Measurements from ENCODE around the gene RNF225.
A peak's percentile ranks its signal among the peaks of the same experiment; 100 is the strongest.
"Not testable (repeated sequence)": the region's sequence is repeated elsewhere in the genome, so short reads cannot be mapped to it uniquely, and the experiment has no call there.

RNF225 gene

DNA sequence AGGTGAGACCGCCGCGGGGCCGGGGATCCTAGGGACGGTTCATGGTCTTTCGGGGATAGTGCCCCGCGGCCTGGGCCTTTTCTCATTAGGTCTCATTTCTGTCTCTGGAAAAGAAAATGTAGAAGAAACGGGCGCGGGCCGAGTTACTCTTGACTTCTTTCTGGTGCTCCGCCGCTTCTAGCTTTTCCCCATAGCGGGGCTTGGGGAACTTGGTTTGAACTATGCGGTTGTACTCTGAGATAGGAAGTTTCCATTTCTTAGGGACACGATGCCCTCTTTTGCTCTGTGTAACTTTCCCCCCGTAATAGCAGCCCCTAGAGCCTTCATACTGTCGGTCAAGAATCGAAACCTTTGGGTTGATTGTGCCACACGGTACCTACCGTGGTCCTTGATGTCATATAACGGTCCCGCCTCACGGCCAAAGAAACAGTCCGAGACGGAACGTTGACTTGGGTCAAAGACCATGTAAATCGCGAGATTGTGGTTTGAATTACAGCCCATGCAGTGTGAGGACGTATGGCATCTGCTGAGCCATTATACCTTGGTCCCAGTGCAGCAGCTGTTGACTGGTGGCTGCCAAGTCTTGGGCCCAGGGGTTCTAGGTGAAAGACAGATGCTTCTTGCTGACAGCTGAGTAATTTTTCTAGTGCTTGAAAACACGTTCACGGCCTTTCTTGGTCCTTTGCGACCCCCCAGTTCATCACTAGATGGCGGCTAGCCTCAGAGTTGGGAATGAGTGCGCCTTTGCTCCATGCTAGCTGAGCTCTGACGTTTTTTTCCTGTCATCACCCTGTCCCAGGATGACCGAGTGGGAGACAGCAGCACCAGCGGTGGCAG lies 7.9 kb upstream of the RNF225 start:
- DNase-seq: no peak

- DNase-seq: no peak
These were observed 7.3 kb upstream of the RNF225 start for GRCh38 chr19:58388175-58388526.

DNA sequence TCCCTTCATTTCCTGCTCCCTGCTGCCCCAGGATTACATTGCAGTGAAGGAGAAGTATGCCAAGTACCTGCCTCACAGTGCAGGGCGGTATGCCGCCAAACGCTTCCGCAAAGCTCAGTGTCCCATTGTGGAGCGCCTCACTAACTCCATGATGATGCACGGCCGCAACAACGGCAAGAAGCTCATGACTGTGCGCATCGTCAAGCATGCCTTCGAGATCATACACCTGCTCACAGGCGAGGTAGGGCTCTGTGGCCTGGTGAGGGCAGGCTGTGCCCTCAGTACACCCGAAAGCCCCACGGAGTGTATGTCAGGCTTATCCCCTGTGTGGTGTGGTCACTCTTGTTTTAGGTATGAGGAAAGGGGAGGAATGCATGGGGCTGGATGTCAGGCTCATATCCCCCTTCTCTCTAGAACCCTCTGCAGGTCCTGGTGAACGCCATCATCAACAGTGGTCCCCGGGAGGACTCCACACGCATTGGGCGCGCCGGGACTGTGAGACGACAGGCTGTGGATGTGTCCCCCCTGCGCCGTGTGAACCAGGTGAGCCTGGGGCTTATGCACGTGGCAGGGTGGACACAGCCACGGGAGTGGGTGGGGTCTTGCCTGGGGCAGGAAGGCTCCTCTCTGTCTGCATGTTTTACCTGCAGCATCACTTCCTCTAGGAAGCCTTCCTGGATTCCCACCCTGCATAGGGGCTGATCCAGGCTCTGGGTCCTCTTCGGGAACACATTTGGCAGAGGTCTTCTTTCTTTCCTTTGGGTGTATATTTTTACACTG lies 2.3 kb upstream of the RNF225 start:
- no peak for DNase-seq

DNA sequence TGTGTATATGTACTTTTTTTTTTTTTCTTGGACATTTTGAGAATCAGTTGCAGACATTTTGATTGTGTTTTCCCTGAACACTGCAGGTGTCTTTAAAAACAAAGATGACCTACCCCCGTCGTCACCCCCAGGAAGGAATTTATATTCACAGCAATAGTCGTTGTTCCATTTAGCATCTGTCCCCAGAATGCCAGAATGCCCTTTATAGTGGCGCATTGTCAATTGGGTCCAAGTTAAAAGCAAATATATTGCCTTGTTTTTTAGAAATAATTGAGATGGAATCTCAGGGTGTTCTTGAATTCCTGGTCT lies 1.8 kb upstream of the RNF225 start:
- no peak for DNase-seq

- no peak for DNase-seq
These were observed 636 bp upstream of the RNF225 start for GRCh38 chr19:58394821-58395219.

- DNase-seq: no peak
These were observed 647 bp downstream of the RNF225 start for GRCh38 chr19:58395979-58396627.

- no peak for DNase-seq
These were observed 1.5 kb downstream of the RNF225 start for GRCh38 chr19:58396691-58397532.

GRCh38 chr19:58397533-58398037 lies 2.1 kb downstream of the RNF225 start:
- no peak for DNase-seq

DNA sequence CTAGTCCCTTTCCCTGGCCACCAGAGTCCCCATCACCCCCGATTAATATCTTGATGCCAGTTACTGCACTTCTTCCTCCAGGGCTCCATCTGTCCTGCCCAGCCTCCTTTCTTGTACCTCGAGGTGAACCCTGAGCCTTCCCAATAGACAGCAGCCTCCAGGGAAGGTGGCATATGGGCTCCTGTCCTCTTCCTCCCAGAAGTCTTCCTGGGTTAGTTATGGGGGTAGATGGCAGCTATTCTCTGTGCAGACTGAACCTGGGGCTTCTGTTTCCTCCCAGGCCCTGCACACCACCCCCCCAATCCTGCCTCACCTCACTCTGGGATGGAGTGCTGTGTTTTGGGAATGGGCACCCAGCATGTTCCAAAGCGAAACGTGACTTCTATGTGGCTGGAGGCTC lies 2.6 kb downstream of the RNF225 start:
- no peak for DNase-seq

- no peak for DNase-seq
These were observed 3.1 kb downstream of the RNF225 start for GRCh38 chr19:58398545-58398944.

DNA sequence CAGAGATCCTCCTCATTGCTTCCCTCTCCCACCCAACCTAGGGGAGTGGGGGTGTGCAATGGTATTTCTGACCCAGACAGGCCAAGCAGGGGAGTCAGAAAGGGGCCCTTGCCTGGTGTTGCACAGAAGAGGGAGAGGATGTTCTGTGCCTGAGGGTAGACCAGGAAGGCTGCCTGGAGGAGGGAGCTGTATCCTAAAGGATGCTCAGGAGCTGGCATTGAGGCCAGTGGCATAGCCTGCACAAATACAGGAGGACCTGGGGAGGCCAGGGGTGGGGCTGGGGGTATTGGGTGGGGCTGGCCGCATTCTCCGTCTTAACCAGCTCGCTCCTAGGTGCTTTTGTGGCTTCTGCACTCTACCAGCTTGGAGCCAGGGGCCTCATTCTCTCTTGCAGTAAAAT lies 4.4 kb downstream of the RNF225 start:
- DNase-seq: no peak

- DNase-seq: peak; percentile 42
These were observed 5.0 kb downstream of the RNF225 start for GRCh38 chr19:58400316-58400915.

GRCh38 chr19:58400916-58401839 lies 5.7 kb downstream of the RNF225 start:
- peak; percentile 95 for DNase-seq

- no peak for DNase-seq
These were observed 6.5 kb downstream of the RNF225 start for GRCh38 chr19:58401840-58402421.

DNA sequence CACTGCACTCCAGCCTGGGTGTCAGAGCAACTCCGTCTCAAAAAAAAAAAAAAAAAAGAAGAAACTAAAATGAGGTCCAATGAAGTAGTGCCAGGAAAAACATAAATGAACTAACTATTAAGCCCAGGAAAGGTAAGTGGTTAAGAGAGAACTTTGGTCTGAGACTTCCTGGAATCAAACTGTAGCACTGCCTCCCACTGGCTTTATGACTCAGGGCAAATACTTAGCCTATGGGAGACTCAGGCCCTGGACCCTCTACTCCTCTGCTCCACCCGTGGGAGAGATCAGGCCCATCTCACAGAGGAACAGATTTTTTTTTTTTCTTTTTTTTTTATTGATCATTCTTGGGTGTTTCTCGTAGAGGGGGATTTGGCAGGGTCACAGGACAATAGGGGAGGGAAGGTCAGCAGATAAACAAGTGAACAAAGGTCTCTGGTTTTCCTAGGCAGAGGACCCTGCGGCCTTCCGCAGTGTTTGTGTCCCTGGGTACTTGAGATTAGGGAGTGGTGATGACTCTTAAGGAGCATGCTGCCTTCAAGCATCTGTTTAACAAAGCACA lies 8.5 kb downstream of the RNF225 start:
- not testable (repeated sequence) for DNase-seq

DNA sequence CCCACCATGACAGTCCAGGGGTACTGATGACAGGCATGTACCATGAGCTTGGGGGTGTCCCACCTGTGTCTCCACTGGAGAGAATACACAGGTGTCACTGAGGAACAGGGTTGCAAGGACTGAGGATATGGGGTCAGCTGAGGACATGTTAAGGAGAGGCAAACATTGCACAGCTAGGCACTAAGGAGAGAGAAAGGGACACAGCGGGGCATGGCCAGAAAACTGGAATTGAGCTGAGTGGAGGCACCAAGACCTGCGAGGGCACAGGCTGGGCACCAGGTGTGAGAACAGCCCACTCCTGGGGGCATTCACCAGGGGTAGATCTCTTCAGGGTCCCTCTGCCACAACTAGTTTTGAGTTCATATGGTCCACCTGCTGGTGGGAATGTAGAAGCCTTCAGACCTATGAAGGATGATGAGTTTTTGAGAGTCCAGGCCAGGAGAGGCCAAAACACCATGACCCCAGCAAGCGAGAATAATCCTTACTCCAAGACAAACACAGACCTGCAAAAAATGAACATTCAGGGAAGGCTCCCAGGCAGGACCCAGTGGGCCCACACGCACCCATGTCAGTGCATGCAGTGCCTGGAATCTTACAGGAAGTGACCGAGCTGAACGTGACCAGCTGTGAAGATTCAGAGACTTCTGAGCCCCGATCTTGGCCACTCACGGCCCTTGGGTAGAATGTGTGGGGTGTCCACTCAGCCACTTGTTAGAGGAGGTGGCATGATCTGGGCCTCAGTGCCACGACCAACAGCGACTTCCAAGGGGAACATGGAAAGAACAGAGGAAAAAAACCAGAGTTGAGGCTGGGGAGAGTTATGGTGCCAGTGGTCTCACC lies 11.6 kb downstream of the RNF225 start:
- no peak for DNase-seq

DNA sequence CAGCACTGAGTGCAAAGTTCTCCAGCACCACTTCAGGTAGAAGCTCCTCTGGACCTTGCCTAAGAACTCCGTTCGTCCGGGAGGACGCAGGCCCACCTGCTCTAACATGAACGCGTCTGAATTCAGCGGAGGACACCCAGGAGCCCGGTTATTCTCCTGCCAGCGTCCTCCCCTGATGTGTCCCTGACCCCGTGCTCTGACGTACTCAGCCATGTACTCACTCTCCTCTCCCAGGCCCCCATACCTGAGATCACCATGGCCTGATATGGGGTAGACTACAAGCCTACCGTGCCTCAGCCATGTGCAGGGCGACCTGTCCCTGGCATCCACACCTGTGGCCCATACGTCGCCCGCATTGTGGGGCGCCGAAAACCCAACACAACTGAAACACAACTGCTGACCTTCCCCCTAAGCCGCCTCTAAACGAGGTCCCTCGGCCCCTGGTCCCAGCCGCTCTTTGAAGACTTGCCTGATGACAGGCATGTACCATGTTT lies 12.2 kb downstream of the RNF225 start:
- DNase-seq: no peak

GRCh38 chr19:58408152-58409009 lies 12.9 kb downstream of the RNF225 start, which contains the start of gene ZNF584:
Gene ZNF584 (plus strand): TSS chr19:58408649. CDS start chr19:58409148, 499 bp downstream.
- peak; percentile 93 for DNase-seq
